Ishikawa (cell line): ENCODE data around the gene GAP43.

Source experiments
- CEBPB ChIP-seq: IDR thresholded peaks from 2 replicates; pipeline ENCODE4 v1.6.1; 2012
- CREB1 ChIP-seq: IDR thresholded peaks from 2 replicates; pipeline ENCODE4 v1.6.1; 2012; ENCODE audit warnings: low read depth
- EGR1 ChIP-seq: IDR thresholded peaks from 2 replicates; pipeline ENCODE4 v1.6.1; 2012
- EP300 ChIP-seq: IDR thresholded peaks from 2 replicates; pipeline ENCODE4 v1.6.1; 2012; ENCODE audit warnings: borderline replicate concordance
- FOXM1 ChIP-seq: IDR thresholded peaks from 2 replicates; pipeline ENCODE4 v1.6.1; 2012; ENCODE audit warnings: low read depth, borderline replicate concordance
- MAX ChIP-seq: IDR thresholded peaks from 2 replicates; pipeline ENCODE4 v1.6.1; 2012
- NFIC ChIP-seq: IDR thresholded peaks from 2 replicates; pipeline ENCODE4 v1.6.1; 2012
- RAD21 ChIP-seq: IDR thresholded peaks from 2 replicates; pipeline ENCODE4 v1.6.1; 2012; ENCODE audit warnings: low read depth
- REST ChIP-seq: IDR thresholded peaks from 2 replicates; pipeline ENCODE4 v1.6.1; 2012; ENCODE audit warnings: low read depth, mild to moderate bottlenecking
- TAF1 ChIP-seq: IDR thresholded peaks from 2 replicates; pipeline ENCODE4 v1.6.1; 2012; ENCODE audit warnings: low read depth, mild to moderate bottlenecking
- TCF12 ChIP-seq: IDR thresholded peaks from 2 replicates; pipeline ENCODE4 v1.6.1; 2012; ENCODE audit warnings: low read depth
- TEAD4 ChIP-seq: IDR thresholded peaks from 2 replicates; pipeline ENCODE4 v1.6.1; 2012
- USF1 ChIP-seq: IDR thresholded peaks from 2 replicates; pipeline ENCODE4 v1.6.1; 2012
- YY1 ChIP-seq: IDR thresholded peaks from 2 replicates; pipeline ENCODE4 v1.6.1; 2012; ENCODE audit warnings: low read depth
- ZBTB7A ChIP-seq: IDR thresholded peaks from 2 replicates; pipeline ENCODE4 v1.6.1; 2012; ENCODE audit warnings: low read depth

The GAP43 gene

GRCh38 chr3:115638241-115638640, 14.9 kb downstream of the GAP43 start:
- TF ChIP-seq ZBTB7A (no peak), NFIC (no peak), CREB1 (no peak), EGR1 (no peak), EP300 (no peak), MAX (no peak), USF1 (no peak), TEAD4 (no peak), FOXM1 (no peak), RAD21 (no peak), YY1 (no peak), TAF1 (no peak), TCF12 (no peak), CEBPB (no peak)

- TF ChIP-seq TEAD4 = no peak
- no peak for TF ChIP-seq FOXM1
- no peak for TF ChIP-seq TAF1
- no peak for TF ChIP-seq EP300
- no peak for TF ChIP-seq CEBPB
- TF ChIP-seq RAD21 = no peak
- TF ChIP-seq TCF12 = no peak
- TF ChIP-seq ZBTB7A = no peak
- TF ChIP-seq REST = no peak
- no peak for TF ChIP-seq NFIC
- no peak for TF ChIP-seq EGR1
- TF ChIP-seq CREB1 = no peak
- no peak for TF ChIP-seq USF1
- TF ChIP-seq MAX = no peak
- TF ChIP-seq YY1 = no peak
These were observed 15.7 kb downstream of the GAP43 start for GRCh38 chr3:115638991-115639390.

GRCh38 chr3:115644391-115644790, 21.1 kb downstream of the GAP43 start:
- TF ChIP-seq TCF12 (no peak), FOXM1 (no peak), TAF1 (no peak), RAD21 (no peak), REST (no peak), CREB1 (no peak), ZBTB7A (no peak), CEBPB (no peak), MAX (no peak), EP300 (no peak), TEAD4 (no peak), EGR1 (no peak), YY1 (no peak), USF1 (no peak), NFIC (no peak)

- TF ChIP-seq MAX (no peak), FOXM1 (no peak), TEAD4 (no peak), ZBTB7A (no peak), EGR1 (no peak), TCF12 (no peak), CEBPB (no peak), REST (no peak), YY1 (no peak), RAD21 (no peak), EP300 (no peak), NFIC (no peak), TAF1 (no peak), USF1 (no peak)
These were observed 22.8 kb downstream of the GAP43 start for GRCh38 chr3:115646027-115646690.
